ENCODE data around the gene CMTM2.
A peak's percentile ranks its signal among the peaks of the same experiment; 100 is the strongest.

Gene CMTM2

DNA sequence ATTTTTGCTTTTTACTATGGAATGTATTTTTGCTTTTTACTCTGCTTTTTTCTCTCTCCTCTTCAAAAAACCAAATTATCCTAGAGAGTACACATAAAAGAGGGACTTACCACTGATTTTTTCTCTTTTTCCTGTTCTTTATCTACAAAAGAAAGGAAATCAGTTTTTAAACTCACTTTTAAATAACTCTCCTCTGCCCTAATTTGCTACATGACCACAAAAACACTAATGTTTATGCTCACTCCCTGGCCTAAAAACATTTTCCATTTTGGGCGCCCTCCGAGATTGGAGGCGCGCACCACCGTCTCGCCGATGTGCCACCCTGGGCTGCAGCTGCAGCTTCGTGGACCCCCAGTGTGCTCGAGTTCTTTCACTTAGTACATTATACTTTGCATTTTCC is 30.4 kb upstream of the CMTM2 start:
- TF ChIP-seq, protein P1, sequence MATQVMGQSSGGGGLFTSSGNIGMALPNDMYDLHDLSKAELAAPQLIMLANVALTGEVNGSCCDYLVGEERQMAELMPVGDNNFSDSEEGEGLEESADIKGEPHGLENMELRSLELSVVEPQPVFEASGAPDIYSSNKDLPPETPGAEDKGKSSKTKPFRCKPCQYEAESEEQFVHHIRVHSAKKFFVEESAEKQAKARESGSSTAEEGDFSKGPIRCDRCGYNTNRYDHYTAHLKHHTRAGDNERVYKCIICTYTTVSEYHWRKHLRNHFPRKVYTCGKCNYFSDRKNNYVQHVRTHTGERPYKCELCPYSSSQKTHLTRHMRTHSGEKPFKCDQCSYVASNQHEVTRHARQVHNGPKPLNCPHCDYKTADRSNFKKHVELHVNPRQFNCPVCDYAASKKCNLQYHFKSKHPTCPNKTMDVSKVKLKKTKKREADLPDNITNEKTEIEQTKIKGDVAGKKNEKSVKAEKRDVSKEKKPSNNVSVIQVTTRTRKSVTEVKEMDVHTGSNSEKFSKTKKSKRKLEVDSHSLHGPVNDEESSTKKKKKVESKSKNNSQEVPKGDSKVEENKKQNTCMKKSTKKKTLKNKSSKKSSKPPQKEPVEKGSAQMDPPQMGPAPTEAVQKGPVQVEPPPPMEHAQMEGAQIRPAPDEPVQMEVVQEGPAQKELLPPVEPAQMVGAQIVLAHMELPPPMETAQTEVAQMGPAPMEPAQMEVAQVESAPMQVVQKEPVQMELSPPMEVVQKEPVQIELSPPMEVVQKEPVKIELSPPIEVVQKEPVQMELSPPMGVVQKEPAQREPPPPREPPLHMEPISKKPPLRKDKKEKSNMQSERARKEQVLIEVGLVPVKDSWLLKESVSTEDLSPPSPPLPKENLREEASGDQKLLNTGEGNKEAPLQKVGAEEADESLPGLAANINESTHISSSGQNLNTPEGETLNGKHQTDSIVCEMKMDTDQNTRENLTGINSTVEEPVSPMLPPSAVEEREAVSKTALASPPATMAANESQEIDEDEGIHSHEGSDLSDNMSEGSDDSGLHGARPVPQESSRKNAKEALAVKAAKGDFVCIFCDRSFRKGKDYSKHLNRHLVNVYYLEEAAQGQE (IDR thresholded peaks at IDR 0.05; ENCODE audit: insufficient replicate concordance, low read depth): no peak
- TF ChIP-seq SPI1 (IDR thresholded peaks at IDR 0.05; ENCODE audit: borderline replicate concordance, low read depth): no peak
- no peak for TF ChIP-seq POLR2AphosphoS5 (IDR thresholded peaks at IDR 0.05; ENCODE audit: low read depth)
- no peak for TF ChIP-seq GABPA (IDR thresholded peaks at IDR 0.05; ENCODE audit: low read depth)
- TF ChIP-seq, protein P2, sequence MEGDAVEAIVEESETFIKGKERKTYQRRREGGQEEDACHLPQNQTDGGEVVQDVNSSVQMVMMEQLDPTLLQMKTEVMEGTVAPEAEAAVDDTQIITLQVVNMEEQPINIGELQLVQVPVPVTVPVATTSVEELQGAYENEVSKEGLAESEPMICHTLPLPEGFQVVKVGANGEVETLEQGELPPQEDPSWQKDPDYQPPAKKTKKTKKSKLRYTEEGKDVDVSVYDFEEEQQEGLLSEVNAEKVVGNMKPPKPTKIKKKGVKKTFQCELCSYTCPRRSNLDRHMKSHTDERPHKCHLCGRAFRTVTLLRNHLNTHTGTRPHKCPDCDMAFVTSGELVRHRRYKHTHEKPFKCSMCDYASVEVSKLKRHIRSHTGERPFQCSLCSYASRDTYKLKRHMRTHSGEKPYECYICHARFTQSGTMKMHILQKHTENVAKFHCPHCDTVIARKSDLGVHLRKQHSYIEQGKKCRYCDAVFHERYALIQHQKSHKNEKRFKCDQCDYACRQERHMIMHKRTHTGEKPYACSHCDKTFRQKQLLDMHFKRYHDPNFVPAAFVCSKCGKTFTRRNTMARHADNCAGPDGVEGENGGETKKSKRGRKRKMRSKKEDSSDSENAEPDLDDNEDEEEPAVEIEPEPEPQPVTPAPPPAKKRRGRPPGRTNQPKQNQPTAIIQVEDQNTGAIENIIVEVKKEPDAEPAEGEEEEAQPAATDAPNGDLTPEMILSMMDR (IDR thresholded peaks at IDR 0.05; ENCODE audit: insufficient read depth, low read length): no peak
- Histone ChIP-seq H3K4me3 (replicated peaks; ENCODE audit: insufficient read depth, low read length) (no peak overlapping the region), H3K27me3 (ENCODE audit: insufficient read depth, poor library complexity, severe bottlenecking) (no peaks in the 10 kb centered on the region), H3K27ac (replicated peaks) (peak overlapping the region; percentile 89)
- DNase-seq (ENCODE audit: low read depth in 1 of 2, low spot score in 1 of 2): no peak

DNA sequence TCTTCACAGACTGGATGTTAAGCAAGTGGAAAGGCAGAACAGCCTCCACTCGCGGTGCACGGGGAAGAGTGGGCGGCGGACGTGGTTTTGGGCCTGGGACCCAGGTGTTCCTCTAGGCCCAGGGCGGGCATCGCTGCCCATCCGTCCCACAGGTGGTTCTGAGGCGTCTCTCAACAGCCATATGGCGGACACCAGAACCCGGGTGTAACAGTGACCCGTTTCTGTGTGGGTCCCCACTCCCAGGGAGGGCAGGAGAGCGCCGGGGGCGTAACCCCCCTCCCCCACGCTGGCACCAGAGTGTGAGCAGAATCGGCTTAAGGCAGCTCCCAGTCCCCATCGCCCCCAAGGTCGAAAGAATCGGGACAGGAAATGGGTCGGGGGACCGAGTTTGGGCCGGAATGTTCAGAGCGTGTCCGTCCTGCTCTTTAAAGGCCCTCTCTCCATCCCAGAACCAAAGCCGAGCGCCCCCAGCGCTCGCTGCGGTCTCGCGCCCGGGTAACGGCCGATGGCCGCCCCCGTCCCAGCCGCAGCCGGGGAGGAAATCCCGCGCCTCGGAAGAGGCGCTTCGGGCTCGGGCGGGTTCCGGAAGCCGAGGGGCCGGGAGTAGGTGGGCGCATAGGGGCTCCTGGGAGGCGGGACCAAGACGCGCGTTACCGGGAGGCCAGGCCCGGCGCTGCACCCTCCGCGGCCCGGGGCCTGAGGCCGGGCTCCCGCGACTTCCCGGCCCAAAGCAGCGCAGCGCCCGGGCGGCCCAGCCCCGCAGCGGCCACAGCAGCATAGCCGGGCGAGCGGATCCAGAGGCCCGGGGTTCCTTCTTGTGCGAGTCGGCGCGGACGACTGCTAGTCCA is 29.8 kb upstream of the CMTM2 start, which contains the start of gene TK2:
Gene TK2, minus strand, starts transcription at position 839 of the 848 bp plus-strand sequence. Its CDS starts 61 bp downstream, at position 778.
- Histone ChIP-seq H3K27me3 (ENCODE audit: insufficient read depth, poor library complexity, severe bottlenecking) (no peaks in the 10 kb centered on the region), H3K4me3 (replicated peaks; ENCODE audit: insufficient read depth, low read length) (peak within 1 kb of the TSS; percentile 41), H3K27ac (replicated peaks) (peak within 1 kb of the TSS; percentile 89)
- peak in 1 of 2 experiments; percentile 62 for DNase-seq (ENCODE audit: low read depth in 1 of 2, low spot score in 1 of 2)
- TF ChIP-seq SPI1 (IDR thresholded peaks at IDR 0.05; ENCODE audit: borderline replicate concordance, low read depth): no peak
- TF ChIP-seq GABPA (IDR thresholded peaks at IDR 0.05; ENCODE audit: low read depth): peak; percentile 60; the same call in 1 of the 2 replicates
- TF ChIP-seq, protein P1 (IDR thresholded peaks at IDR 0.05; ENCODE audit: insufficient replicate concordance, low read depth): peak; percentile 13
- TF ChIP-seq, protein P2 (IDR thresholded peaks at IDR 0.05; ENCODE audit: insufficient read depth, low read length): no peak
- peak; percentile 59 for TF ChIP-seq POLR2AphosphoS5 (IDR thresholded peaks at IDR 0.05; ENCODE audit: low read depth)

DNA sequence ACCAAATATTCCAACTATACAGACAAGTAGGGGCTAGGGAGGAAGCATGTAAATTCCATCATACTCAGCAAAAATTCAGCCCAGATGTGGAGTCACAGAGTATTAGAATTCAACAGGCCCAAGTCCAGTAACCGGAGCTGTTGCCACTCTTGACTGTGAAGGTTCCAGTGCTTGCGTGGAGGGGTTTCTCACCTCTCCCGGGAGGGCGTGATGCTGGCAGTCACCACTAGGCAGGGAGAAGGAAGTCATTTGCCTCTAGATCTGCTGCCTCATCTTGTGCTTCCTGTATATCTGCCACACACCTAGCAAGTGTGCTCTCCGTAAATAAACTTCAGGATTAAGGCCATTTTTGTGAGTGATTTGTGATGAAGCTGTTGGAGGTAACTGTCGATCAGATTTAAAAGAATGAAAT is 27.9 kb upstream of the CMTM2 start:
- DNase-seq (ENCODE audit: low read depth in 1 of 2, low spot score in 1 of 2): peak; percentile 52 to 82
- no peaks in the 10 kb centered on the region for H3K27me3 ChIP-seq (ENCODE audit: insufficient read depth, poor library complexity, severe bottlenecking)
- peak overlapping the region; percentile 86 for H3K27ac ChIP-seq (replicated peaks)
- no peak overlapping the region for H3K4me3 ChIP-seq (replicated peaks; ENCODE audit: insufficient read depth, low read length)
- TF ChIP-seq, protein P2 (IDR thresholded peaks at IDR 0.05; ENCODE audit: insufficient read depth, low read length): peak; percentile 7
- TF ChIP-seq POLR2AphosphoS5 (IDR thresholded peaks at IDR 0.05; ENCODE audit: low read depth) (peak; percentile 53; the same call in 1 of the 2 replicates), SPI1 (IDR thresholded peaks at IDR 0.05; ENCODE audit: borderline replicate concordance, low read depth) (peak; percentile 56; the same call in 1 of the 2 replicates), GABPA (IDR thresholded peaks at IDR 0.05; ENCODE audit: low read depth) (no peak)
- TF ChIP-seq, protein P1 (IDR thresholded peaks at IDR 0.05; ENCODE audit: insufficient replicate concordance, low read depth): no peak
